HS-27A (cell line): ENCODE data around the gene MBNL2.

Experiments used
- DNase-seq: peaks from one replicate; pipeline ENCODE4 v3.0.0-alpha.2; 2012; ENCODE audit warnings: low read depth, missing footprints

The MBNL2 gene

GRCh38 chr13:97253581-97254293 lies 31.6 kb downstream of the MBNL2 start:
- DNase-seq: no peak

- no peak for DNase-seq
Measured at GRCh38 chr13:97254816-97255215, 32.7 kb downstream of the MBNL2 start.

- DNase-seq: no peak
Measured at GRCh38 chr13:97255515-97256021, 33.4 kb downstream of the MBNL2 start.

- peak; percentile 73 for DNase-seq
Measured at GRCh38 chr13:97256343-97256783, 34.2 kb downstream of the MBNL2 start.

GRCh38 chr13:97257228-97257755 lies 35.2 kb downstream of the MBNL2 start:
- DNase-seq: no peak

GRCh38 chr13:97257800-97258799 lies 36.0 kb downstream of the MBNL2 start:
- DNase-seq: peak; percentile 54

GRCh38 chr13:97258801-97259200 lies 36.7 kb downstream of the MBNL2 start:
- DNase-seq: no peak

- DNase-seq: no peak
Measured at GRCh38 chr13:97259410-97259797, 37.3 kb downstream of the MBNL2 start.

- no peak for DNase-seq
Measured at GRCh38 chr13:97259798-97260714, 37.9 kb downstream of the MBNL2 start.

GRCh38 chr13:97261254-97262005 lies 39.3 kb downstream of the MBNL2 start:
- no peak for DNase-seq

- no peak for DNase-seq
Measured at GRCh38 chr13:97262058-97262457, 39.9 kb downstream of the MBNL2 start.

- no peak for DNase-seq
Measured at GRCh38 chr13:97263160-97263559, 41.0 kb downstream of the MBNL2 start.

GRCh38 chr13:97264663-97265062 lies 42.5 kb downstream of the MBNL2 start:
- DNase-seq: no peak

- DNase-seq: no peak
Measured at GRCh38 chr13:97266332-97266731, 44.2 kb downstream of the MBNL2 start.

GRCh38 chr13:97266772-97267417 lies 44.8 kb downstream of the MBNL2 start:
- no peak for DNase-seq

GRCh38 chr13:97267418-97268059 lies 45.4 kb downstream of the MBNL2 start:
- DNase-seq: no peak

- DNase-seq: no peak
Measured at GRCh38 chr13:97268772-97269171, 46.6 kb downstream of the MBNL2 start.

- DNase-seq: no peak
Measured at GRCh38 chr13:97269603-97270002, 47.5 kb downstream of the MBNL2 start.

GRCh38 chr13:97272526-97272925 lies 50.4 kb downstream of the MBNL2 start:
- DNase-seq: no peak
